ENCODE results near the gene GAK. TPM values are rescaled to one million over a fixed set of nuclear protein-coding genes. Genes with fewer than 3 reads are reported as not detected.

The GAK gene
- total RNA-seq, 1 donor from 2014 or later: 130 TPM

GRCh38 chr4:968621-969394, 36.7 kb upstream of the GAK start:
- intact Hi-C loops (cut with DNase I): no loop called here
- Histone ChIP-seq H3K27ac (no peak overlapping the region), H3K4me3 (no peak overlapping the region), H3K27me3 (ENCODE audit: low read depth) (no peaks in the 10 kb centered on the region), H3K36me3 (peaks cover 30% of the 10 kb centered on the region), H3K9me3 (no peaks in the 10 kb centered on the region), H3K4me1 (peaks cover 29% of the 10 kb centered on the region)
- ATAC-seq: no peak
- no peak for DNase-seq
- TF ChIP-seq CTCF (IDR thresholded peaks at IDR 0.05): no peak

- H3K4me3 ChIP-seq: no peak overlapping the region
- peaks cover 33% of the 10 kb centered on the region for H3K36me3 ChIP-seq
- peaks cover 26% of the 10 kb centered on the region for H3K4me1 ChIP-seq
- no peak for DNase-seq
- ATAC-seq: no peak
- H3K9me3 ChIP-seq: no peaks in the 10 kb centered on the region
- intact Hi-C loops (cut with DNase I): no loop called here
- H3K27ac ChIP-seq: no peak overlapping the region
- no peaks in the 10 kb centered on the region for H3K27me3 ChIP-seq (ENCODE audit: low read depth)
- TF ChIP-seq CTCF (IDR thresholded peaks at IDR 0.05): no peak
Observed at GRCh38 chr4:968221-968620, 36.1 kb upstream of the GAK start.

- no peak overlapping the region for H3K4me3 ChIP-seq
Observed at GRCh38 chr4:967113-968104, 35.3 kb upstream of the GAK start.

GRCh38 chr4:966266-967112, 34.4 kb upstream of the GAK start:
- Histone ChIP-seq H3K27ac (no peak overlapping the region), H3K36me3 (peaks cover 49% of the 10 kb centered on the region), H3K27me3 (ENCODE audit: low read depth) (no peaks in the 10 kb centered on the region), H3K9me3 (no peaks in the 10 kb centered on the region), H3K4me3 (no peak overlapping the region), H3K4me1 (peaks cover 11% of the 10 kb centered on the region)
- intact Hi-C loops (cut with DNase I): no loop called here
- no peak for TF ChIP-seq CTCF (IDR thresholded peaks at IDR 0.05)
- DNase-seq (no peak), ATAC-seq (no peak)

More at GRCh38 chr4:967113-968104, 35.3 kb upstream of the GAK start:
- Histone ChIP-seq H3K4me1 (peaks cover 20% of the 10 kb centered on the region), H3K36me3 (peaks cover 40% of the 10 kb centered on the region), H3K27me3 (ENCODE audit: low read depth) (no peaks in the 10 kb centered on the region), H3K9me3 (no peaks in the 10 kb centered on the region), H3K27ac (no peak overlapping the region)
- ATAC-seq: no peak
- no peak for DNase-seq
- TF ChIP-seq CTCF (IDR thresholded peaks at IDR 0.05): no peak
- intact Hi-C loops (cut with DNase I): no loop called here

GRCh38 chr4:965766-966134, 33.6 kb upstream of the GAK start:
- TF ChIP-seq CTCF (IDR thresholded peaks at IDR 0.05): no peak
- H3K9me3 ChIP-seq: no peaks in the 10 kb centered on the region
- H3K36me3 ChIP-seq: peaks cover 55% of the 10 kb centered on the region
- intact Hi-C loops (cut with DNase I): no loop called here
- DNase-seq (no peak), ATAC-seq (no peak)
- H3K4me3 ChIP-seq: no peak overlapping the region
- H3K4me1 ChIP-seq: peaks cover 4% of the 10 kb centered on the region
- H3K27me3 ChIP-seq (ENCODE audit: low read depth): no peaks in the 10 kb centered on the region
- H3K27ac ChIP-seq: no peak overlapping the region

All from lower lobe of right lung (tissue), 2 donors.